Sigmoid colon (tissue), 7 donors: ENCODE measurements around the gene EEF1A1. TPM values are rescaled to one million over a fixed set of nuclear protein-coding genes. Genes with fewer than 3 reads are reported as not detected.

Experiments
- DNase-seq: peaks from one replicate; pipeline ENCODE4 v3.0.0-alpha.2; 2019
- H3K27ac ChIP-seq, 4 donors: fragments of 200-600 bp; sonication (generic); one replicate each; pipeline ENCODE4 v1.5.1; 2016 to 2019; ENCODE audit warnings: mild to moderate bottlenecking in 1 of 4
- H3K27me3 ChIP-seq, 3 donors: fragments of 200-600 bp; sonication (generic); one replicate each; pipeline ENCODE4 v1.5.1; 2019; ENCODE audit warnings: mild to moderate bottlenecking in 1 of 3
- H3K36me3 ChIP-seq, 4 donors: fragments of 200-600 bp; sonication (generic); one replicate each; pipeline ENCODE4 v1.5.1; 2016 to 2019
- H3K4me1 ChIP-seq, 4 donors: fragments of 200-600 bp; sonication (generic); one replicate each; pipeline ENCODE4 v1.5.1; 2017 to 2019
- H3K4me3 ChIP-seq, 4 donors: fragments of 200-600 bp; sonication (generic); one replicate each; pipeline ENCODE4 v1.5.1; 2017 to 2019; ENCODE audit warnings: mild to moderate bottlenecking in 2 of 4, moderate library complexity in 1 of 4
- H3K9me3 ChIP-seq, 4 donors: fragments of 200-600 bp in 3 of 4; sonication (generic) in 3 of 4; one replicate each; pipeline versions ENCODE4 v1.5.1 to v1.6.1; 2013 to 2019
- CTCF ChIP-seq, 4 experiments: fragments of 450-650 bp in 3 of 4; fragments of 200-600 bp in 1 of 4; IDR thresholded peaks; one replicate each; pipeline ENCODE4 v1.5.1; 2016 to 2019; ENCODE audit warnings: antibody characterized with exemption in 4 of 4, mild to moderate bottlenecking in 3 of 4, moderate library complexity in 2 of 4
- EP300 ChIP-seq, 4 donors: sonication (generic); formaldehyde crosslinking; IDR thresholded peaks; one replicate each; pipeline ENCODE4 v1.6.1; 2017; ENCODE audit warnings: antibody characterized with exemption in 4 of 4
- POLR2A ChIP-seq, 2 donors: fragments of 450-650 bp; IDR thresholded peaks; one replicate each; pipeline ENCODE4 v1.6.1; 2016; ENCODE audit warnings: antibody characterized with exemption in 2 of 2, mild to moderate bottlenecking in 2 of 2, moderate library complexity in 2 of 2
- POLR2AphosphoS5 ChIP-seq, 4 donors: sonication (generic); formaldehyde crosslinking; IDR thresholded peaks; one replicate each; pipeline ENCODE4 v1.6.1; 2017; ENCODE audit warnings: antibody characterized with exemption in 4 of 4
- WGBS, 2 donors: extraction: QIAGEN DNeasy Blood & Tissue Kit; methylation state at CpG; one replicate each; pipeline ENCODE4 v1.1.7; 2013; 5-methylcytosine and 5-hydroxymethylcytosine counted together
- intact Hi-C: fragments of 100-400 bp; cut with DNase I; formaldehyde crosslinking; loops from one replicate; pipeline ENCODE4 v1.15.1; 2023
- polyA plus RNA-seq, 3 donors: library from polyadenylated mRNA; stranded (reverse); fragments of 200-250 nt; gene quantifications; one replicate each; pipeline ENCODE4 v1.2.3, GENCODE V29; 2013
- total RNA-seq, 4 donors: library from RNA; depleted of rRNA; stranded (reverse); fragments of >200 nt; gene quantifications; one replicate each; pipeline ENCODE4 v1.1.0, GENCODE V29; 2016
- donor health status: healthy with polysubstance abuse.
- donor health status: Bipolar disorder and iron deficiency.
- donor health status: healthy.

EEF1A1 gene
- total and polyA plus RNA-seq, 7 donors, result 8,557 to 15,452 (median 11,827) TPM

GRCh38 chr6:73534628-73535027, 13.8 kb upstream of the EEF1A1 start:
- no peak overlapping the region for H3K4me3 ChIP-seq
- intact Hi-C loops, result no loop called here
- DNase-seq, result no peak
- no peaks in the 10 kb centered on the region for H3K36me3 ChIP-seq
- no peak overlapping the region for H3K27ac ChIP-seq
- WGBS, 2 donors, result 60 to 74% methylated on average over 2 of the region's 2 CpGs
- H3K9me3 ChIP-seq, result no peaks in the 10 kb centered on the region
- no peaks in the 10 kb centered on the region for H3K4me1 ChIP-seq
- no peak for TF ChIP-seq CTCF (IDR thresholded peaks at IDR 0.05)
- TF ChIP-seq POLR2A (IDR thresholded peaks at IDR 0.05), result no peak
- H3K27me3 ChIP-seq, result no peaks in the 10 kb centered on the region

GRCh38 chr6:73532293-73532692, 11.5 kb upstream of the EEF1A1 start:
- Histone ChIP-seq H3K4me1 (no peaks in the 10 kb centered on the region), H3K9me3 (no peaks in the 10 kb centered on the region), H3K27me3 (no peaks in the 10 kb centered on the region), H3K27ac (no peak overlapping the region), H3K36me3 (no peaks in the 10 kb centered on the region), H3K4me3 (no peak overlapping the region)
- WGBS, 2 donors, result 80 to 85% methylated on average over 3 of the region's 3 CpGs
- no peak for DNase-seq
- no peak for TF ChIP-seq POLR2AphosphoS5 (IDR thresholded peaks at IDR 0.05)
- no peak for TF ChIP-seq POLR2A (IDR thresholded peaks at IDR 0.05)
- no peak for TF ChIP-seq CTCF (IDR thresholded peaks at IDR 0.05)
- intact Hi-C loops, result no loop called here

GRCh38 chr6:73528897-73529296, 8.1 kb upstream of the EEF1A1 start:
- intact Hi-C loops, result no loop called here

GRCh38 chr6:73525546-73526330, 4.9 kb upstream of the EEF1A1 start:
- Histone ChIP-seq H3K9me3 (no peaks in the 10 kb centered on the region), H3K27ac (no peak overlapping the region), H3K4me3 (no peak overlapping the region), H3K27me3 (no peaks in the 10 kb centered on the region), H3K36me3 (no peaks in the 10 kb centered on the region), H3K4me1 (peaks cover 0 to 23% (median 19%) of the 10 kb centered on the region in 4 donors)
- 93 to 96% methylated on average over 3 of the region's 3 CpGs for WGBS, 2 donors
- DNase-seq, result no peak
- TF ChIP-seq POLR2AphosphoS5 (IDR thresholded peaks at IDR 0.05) (no peak), EP300 (IDR thresholded peaks at IDR 0.05) (no peak), POLR2A (IDR thresholded peaks at IDR 0.05) (no peak), CTCF (IDR thresholded peaks at IDR 0.05) (no peak)
- intact Hi-C loops, result no loop called here

More at GRCh38 chr6:73528897-73529296, 8.1 kb upstream of the EEF1A1 start:
- H3K4me3 ChIP-seq, result no peak overlapping the region
- no peak for DNase-seq
- H3K4me1 ChIP-seq, result peaks cover 0 to 4% (median 3%) of the 10 kb centered on the region in 4 donors
- H3K27ac ChIP-seq, result no peak overlapping the region
- 77 to 81% methylated on average over 7 of the region's 7 CpGs for WGBS, 2 donors
- H3K36me3 ChIP-seq, result no peaks in the 10 kb centered on the region
- no peaks in the 10 kb centered on the region for H3K27me3 ChIP-seq
- TF ChIP-seq POLR2A (IDR thresholded peaks at IDR 0.05) (no peak), EP300 (IDR thresholded peaks at IDR 0.05) (no peak), POLR2AphosphoS5 (IDR thresholded peaks at IDR 0.05) (no peak), CTCF (IDR thresholded peaks at IDR 0.05) (no peak)
- no peaks in the 10 kb centered on the region for H3K9me3 ChIP-seq
